GM12891 (cell line): ENCODE measurements around the gene RAPGEF5.

ENCODE experiments used
- DNase-seq: peaks from one replicate; pipeline ENCODE4 v3.0.0; 2011; ENCODE audit warnings: low spot score; ENCODE audit not compliant: insufficient read length
- FAIRE-seq: peaks from 2 replicates; lab custom pipeline; 2011; peaks lifted over from hg19 to GRCh38; lab: Jason Lieb, UNC
- PAX5 ChIP-seq: IDR thresholded peaks from 2 replicates; pipeline ENCODE4 v1.6.1; 2011; ENCODE audit warnings: low read length, moderate library complexity, mild to moderate bottlenecking; ENCODE audit not compliant: insufficient read depth, severe bottlenecking
- POLR2A ChIP-seq: IDR thresholded peaks from 2 replicates; pipeline ENCODE4 v1.6.1; 2011; ENCODE audit warnings: low read depth, low read length, control low read depth
- POLR2AphosphoS5 ChIP-seq: IDR thresholded peaks from 2 replicates; pipeline ENCODE4 v1.6.1; 2011; ENCODE audit warnings: low read depth, low read length, control low read depth
- POU2F2 ChIP-seq: IDR thresholded peaks from 2 replicates; pipeline ENCODE4 v1.6.1; 2011; ENCODE audit warnings: low read depth, mild to moderate bottlenecking, control low read depth, low read length, moderate library complexity
- SPI1 ChIP-seq: IDR thresholded peaks from 2 replicates; pipeline ENCODE4 v1.6.1; 2011; ENCODE audit warnings: low read depth, low read length, control low read depth
- TAF1 ChIP-seq: IDR thresholded peaks from 2 replicates; pipeline ENCODE4 v1.6.1; 2011; ENCODE audit warnings: low read depth, low read length, control low read depth

The RAPGEF5 gene

DNA sequence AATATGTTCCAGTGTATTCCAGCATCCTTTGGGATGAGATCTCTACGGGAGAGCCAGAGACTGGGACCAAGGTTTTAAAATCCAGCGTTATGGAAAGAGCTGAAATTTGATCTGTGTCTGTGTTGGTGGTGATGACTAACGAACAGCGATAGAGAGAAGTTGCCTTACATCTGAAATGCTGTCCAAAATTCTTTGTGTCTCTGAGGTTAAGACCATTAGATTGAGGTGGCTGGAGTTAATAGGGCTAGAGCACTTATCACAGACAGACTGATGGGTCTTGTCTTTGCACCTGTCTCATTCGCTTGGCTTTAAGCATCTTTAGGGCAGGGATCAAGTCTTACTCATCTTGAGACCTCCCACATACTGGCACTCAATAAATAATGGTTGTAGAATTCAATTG lies 41.0 kb upstream of the RAPGEF5 start:
- DNase-seq (no peak), FAIRE-seq (no peak)
- TF ChIP-seq TAF1 (no peak), SPI1 (no peak), POU2F2 (no peak), PAX5 (no peak), POLR2A (no peak), POLR2AphosphoS5 (no peak)

DNA sequence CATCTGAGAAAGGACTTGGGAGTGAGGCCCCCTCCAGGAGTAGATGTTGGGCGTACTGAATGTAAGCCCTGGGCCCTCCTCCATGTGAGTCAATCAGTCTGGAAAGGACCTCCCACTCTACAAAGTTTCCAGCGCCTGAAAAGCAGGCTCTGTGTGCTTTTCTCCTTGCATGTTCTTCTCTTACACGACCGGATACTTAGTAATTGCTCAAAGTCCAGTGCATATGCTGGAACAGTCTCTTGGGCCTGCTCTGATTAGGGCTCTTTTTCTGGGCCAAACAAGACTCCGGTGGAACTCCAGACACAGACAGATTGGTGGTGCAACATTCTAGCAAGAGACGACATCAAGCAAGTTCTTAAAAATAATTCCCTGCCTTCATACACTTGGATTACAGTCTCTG lies 38.3 kb upstream of the RAPGEF5 start:
- TF ChIP-seq POU2F2: no peak
- no peak for TF ChIP-seq POLR2A
- no peak for TF ChIP-seq TAF1
- no peak for TF ChIP-seq PAX5
- no peak for TF ChIP-seq SPI1
- TF ChIP-seq POLR2AphosphoS5: no peak
- no peak for FAIRE-seq

DNA sequence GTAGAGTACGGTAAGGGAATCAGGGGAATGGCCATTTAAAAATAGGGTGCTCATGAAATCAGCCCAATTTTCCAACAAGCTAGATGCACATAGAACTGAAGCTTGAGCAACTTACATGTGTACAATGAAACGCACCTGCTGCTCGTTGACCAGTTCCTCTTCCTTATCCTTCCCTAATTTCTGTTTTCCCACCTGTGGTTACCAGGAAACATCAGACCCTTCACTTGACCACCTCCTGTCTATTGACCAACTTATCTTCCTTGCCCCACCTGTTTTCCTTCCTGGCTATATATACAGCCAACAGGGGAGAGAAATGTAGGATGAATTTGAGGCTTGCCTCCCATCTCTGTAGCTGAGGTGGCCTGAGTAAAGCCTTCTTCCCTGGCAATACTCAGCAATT lies 37.8 kb upstream of the RAPGEF5 start:
- no peak for DNase-seq
- TF ChIP-seq TAF1: no peak
- peak; percentile 20; the same call in 1 of the 2 replicates for TF ChIP-seq SPI1
- no peak for FAIRE-seq

More for the DNA sequence above, 38.3 kb upstream of the RAPGEF5 start:
- DNase-seq: no peak

DNA sequence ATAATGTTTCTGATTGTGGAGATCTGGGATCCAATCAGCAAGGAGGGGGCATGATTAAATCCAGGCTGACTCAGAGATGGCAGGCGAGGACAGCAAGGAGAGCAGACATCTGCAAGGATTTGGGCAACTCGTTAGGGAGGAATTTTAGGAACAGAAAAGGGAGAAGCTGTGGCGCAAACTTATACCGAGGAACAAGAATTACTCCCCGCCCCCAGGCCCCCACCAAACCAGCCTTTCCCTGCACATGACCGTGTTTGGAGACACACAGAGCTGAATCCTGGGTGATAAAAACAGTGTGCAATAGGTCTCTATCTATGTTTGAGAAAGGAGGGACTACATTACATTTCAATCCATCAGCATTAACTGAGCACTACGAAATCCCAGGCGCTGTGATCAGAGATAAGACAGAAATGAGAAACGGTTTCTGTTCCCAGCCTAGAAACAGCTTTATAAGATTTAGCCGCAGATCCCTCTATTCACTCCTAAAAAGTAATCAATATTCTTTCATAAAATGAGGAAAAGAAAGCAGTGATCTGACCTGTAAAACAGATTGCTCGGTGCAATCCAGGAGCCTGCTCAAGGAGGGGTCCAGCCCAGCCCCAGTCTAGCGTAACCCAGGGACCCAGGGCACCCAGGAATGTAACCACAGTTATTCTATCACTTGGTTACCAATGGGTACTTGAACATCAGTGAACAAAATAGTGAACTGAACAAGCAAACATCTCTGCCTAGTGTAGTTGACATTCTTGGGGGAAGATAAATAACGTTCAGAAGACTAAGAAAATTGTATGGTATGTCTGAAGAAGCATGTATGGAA lies 37.2 kb upstream of the RAPGEF5 start:
- TF ChIP-seq TAF1 (no peak), POLR2A (no peak)
- FAIRE-seq (no peak), DNase-seq (no peak)

DNA sequence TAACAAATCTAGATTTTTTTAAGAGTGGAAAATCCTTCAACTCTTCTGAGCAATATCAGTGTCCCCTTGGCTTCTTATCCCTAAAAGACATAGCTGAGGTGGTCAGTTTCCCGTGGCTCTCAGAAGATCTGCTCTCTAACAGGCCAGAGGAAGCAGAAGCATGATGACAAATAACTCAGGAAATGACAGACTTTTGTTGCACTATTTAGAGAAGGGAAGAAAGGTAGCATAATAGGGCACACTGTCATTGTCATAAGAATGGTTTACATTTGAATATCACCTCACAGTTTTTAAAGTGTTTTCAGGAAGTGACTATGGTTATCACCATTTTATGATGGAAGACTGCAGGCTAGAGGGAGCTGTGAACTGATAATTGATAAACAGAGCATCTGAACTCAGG lies 33.6 kb upstream of the RAPGEF5 start:
- FAIRE-seq (peak; percentile 69), DNase-seq (no peak)
- TF ChIP-seq POU2F2 (no peak), TAF1 (no peak), POLR2A (no peak), PAX5 (no peak), POLR2AphosphoS5 (no peak)

DNA sequence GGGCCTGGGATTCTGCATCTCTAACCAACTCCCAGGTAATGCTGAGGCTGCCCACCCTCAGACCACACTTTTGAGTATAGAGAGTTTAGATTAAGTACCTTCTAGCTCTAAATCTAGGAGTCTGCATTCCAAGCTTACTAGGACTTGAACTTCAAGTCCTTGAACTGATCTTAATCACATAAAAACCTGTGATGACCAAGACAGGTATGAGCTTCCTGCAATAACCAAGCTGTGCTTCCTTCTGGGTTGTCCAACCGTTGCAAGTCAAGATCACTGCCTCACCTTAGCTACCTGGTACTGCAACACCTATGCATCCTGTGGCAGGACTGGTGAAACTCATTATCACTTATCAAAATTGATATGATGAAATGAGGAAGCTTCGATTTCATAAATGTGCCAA lies 32.9 kb upstream of the RAPGEF5 start:
- DNase-seq: no peak
- peak; percentile 5 for FAIRE-seq
- TF ChIP-seq TAF1: no peak

DNA sequence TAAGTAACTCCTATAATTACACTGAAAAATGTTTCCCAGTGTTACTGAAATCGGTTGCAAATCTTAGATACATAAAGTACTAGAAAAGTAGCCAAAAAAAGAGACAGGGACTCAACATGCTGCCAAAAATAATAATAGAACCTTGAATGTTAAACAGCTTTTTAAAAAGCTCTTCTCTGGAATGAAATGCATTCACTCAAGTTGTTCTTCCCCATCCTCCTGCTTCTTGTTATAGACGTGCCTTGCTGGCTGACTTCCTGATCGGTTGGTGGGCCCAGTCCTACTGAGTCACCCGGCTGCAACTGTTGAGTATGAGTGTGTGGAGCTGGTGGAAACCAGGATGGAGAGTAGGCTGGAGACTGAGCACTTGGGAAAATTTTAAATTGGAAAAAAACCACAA lies 30.6 kb upstream of the RAPGEF5 start:
- FAIRE-seq: peak; percentile 52
- DNase-seq: no peak
- TF ChIP-seq TAF1: no peak
- TF ChIP-seq POU2F2: no peak
- TF ChIP-seq POLR2A: no peak
- no peak for TF ChIP-seq POLR2AphosphoS5
- no peak for TF ChIP-seq PAX5
- no peak for TF ChIP-seq SPI1

DNA sequence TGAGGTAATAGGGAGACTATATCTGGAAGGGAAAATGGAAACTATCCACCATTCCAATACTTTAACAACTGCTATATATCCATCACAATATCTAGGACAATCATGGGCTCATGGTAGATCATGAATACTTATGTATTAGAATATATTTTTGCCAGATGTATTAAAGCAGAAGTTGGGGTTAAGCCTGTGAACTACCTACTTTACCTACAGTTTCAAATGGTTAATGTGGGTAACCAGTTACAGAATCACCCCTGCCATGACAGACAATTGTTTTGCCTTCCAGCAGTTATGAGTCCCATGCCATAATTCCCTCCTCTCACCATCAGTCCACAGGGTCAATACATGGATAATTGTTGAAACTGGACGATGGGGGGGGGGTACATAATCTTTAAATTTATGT lies 29.9 kb upstream of the RAPGEF5 start:
- FAIRE-seq: peak; percentile 96
- TF ChIP-seq TAF1 (no peak), POU2F2 (no peak), POLR2A (no peak), SPI1 (peak; percentile 69), PAX5 (no peak)
- no peak for DNase-seq

DNA sequence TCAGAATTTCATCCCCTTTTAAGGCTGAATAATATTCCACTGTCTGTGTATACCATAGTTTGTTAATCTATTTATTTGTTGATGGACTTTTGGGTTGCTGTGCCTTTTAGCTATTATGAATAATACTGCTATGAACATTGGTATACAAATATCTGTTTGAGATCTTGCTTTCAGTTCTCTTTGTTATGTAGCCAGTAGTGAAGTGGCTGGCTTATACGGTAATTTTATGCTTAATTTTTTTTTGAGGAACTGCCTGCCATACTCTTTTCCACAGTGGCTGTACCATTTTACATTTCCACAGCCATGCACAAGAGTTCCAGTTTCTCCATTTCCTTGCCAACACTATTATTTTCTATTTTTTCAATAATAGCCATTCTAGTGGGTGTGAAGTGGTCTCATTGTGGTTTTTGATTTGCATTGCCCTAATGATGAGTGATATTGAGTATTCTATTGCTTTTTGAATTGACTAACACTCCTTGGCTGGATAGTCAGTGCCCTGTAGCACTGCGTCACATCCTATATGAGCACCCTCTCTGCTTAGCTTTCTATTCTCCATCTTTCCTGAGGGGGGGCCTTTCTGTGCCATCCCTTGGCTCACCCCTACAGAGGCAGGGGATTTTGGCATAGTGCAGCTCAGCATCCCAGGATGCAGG lies 29.4 kb upstream of the RAPGEF5 start:
- no peak for DNase-seq
- FAIRE-seq: no peak
- TF ChIP-seq POLR2A: no peak
- TF ChIP-seq POU2F2: peak; percentile 84
- peak; percentile 69 for TF ChIP-seq SPI1
- TF ChIP-seq POLR2AphosphoS5: no peak

DNA sequence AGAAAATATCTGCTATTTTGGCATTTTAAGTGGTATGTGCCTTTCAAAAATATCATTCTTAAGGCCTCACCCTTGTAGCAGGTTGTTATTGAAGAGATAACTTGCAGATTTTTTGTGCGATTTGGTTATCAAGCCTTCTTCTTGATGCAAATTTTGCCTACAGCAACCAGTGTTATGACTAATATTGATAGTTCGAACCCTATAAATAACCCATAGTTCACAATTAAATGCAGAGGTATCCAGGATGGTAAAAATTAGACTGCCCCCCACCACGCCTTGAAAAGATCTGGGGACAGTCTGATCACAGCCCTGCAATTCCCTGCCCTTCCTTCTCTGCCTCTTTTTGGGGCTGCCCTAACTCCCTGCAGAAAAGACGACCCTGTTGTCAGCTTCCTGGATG lies 28.4 kb upstream of the RAPGEF5 start:
- no peak for DNase-seq
- no peak for TF ChIP-seq POLR2AphosphoS5
- no peak for TF ChIP-seq POU2F2
- no peak for TF ChIP-seq POLR2A
- no peak for TF ChIP-seq TAF1
- FAIRE-seq: peak; percentile 81
